ENCODE measurements around the gene IQSEC1.

Gene IQSEC1

GRCh38 chr3:13002398-13003124, 70.7 kb downstream of the IQSEC1 start:
- DNase-seq (ENCODE audit: low read depth in 2 of 2) = no peak

GRCh38 chr3:12999147-13000140, 73.8 kb downstream of the IQSEC1 start:
- DNase-seq (ENCODE audit: low read depth in 2 of 2) = no peak

- no peak for DNase-seq (ENCODE audit: low read depth in 2 of 2)
Measured at GRCh38 chr3:12998648-12999047, 74.6 kb downstream of the IQSEC1 start.

GRCh38 chr3:12997387-12997786, 75.8 kb downstream of the IQSEC1 start:
- DNase-seq (ENCODE audit: low read depth in 2 of 2) = no peak

- DNase-seq (ENCODE audit: low read depth in 2 of 2) = no peak
Measured at GRCh38 chr3:12996181-12996506, 77.1 kb downstream of the IQSEC1 start.

- DNase-seq (ENCODE audit: low read depth in 2 of 2) = no peak
Measured at GRCh38 chr3:12995389-12996180, 77.6 kb downstream of the IQSEC1 start.

GRCh38 chr3:12994607-12995388, 78.4 kb downstream of the IQSEC1 start:
- peak; percentile 69 to 82 for DNase-seq (ENCODE audit: low read depth in 2 of 2)

- no peak for DNase-seq (ENCODE audit: low read depth in 2 of 2)
Measured at GRCh38 chr3:12994357-12994606, 78.9 kb downstream of the IQSEC1 start.

- DNase-seq (ENCODE audit: low read depth in 2 of 2) = no peak
Measured at GRCh38 chr3:12993517-12994356, 79.5 kb downstream of the IQSEC1 start.

- DNase-seq (ENCODE audit: low read depth in 2 of 2) = no peak
Measured at GRCh38 chr3:12992629-12993516, 80.4 kb downstream of the IQSEC1 start.

GRCh38 chr3:12991861-12992281, 81.4 kb downstream of the IQSEC1 start:
- DNase-seq (ENCODE audit: low read depth in 2 of 2) = no peak

GRCh38 chr3:12991481-12991837, 81.8 kb downstream of the IQSEC1 start:
- DNase-seq (ENCODE audit: low read depth in 2 of 2) = no peak

GRCh38 chr3:12990781-12991480, 82.3 kb downstream of the IQSEC1 start:
- no peak for DNase-seq (ENCODE audit: low read depth in 2 of 2)

GRCh38 chr3:12990306-12990705, 82.9 kb downstream of the IQSEC1 start:
- no peak for DNase-seq (ENCODE audit: low read depth in 2 of 2)

- DNase-seq (ENCODE audit: low read depth in 2 of 2) = no peak
Measured at GRCh38 chr3:12988728-12989454, 84.3 kb downstream of the IQSEC1 start.

GRCh38 chr3:12987602-12988001, 85.6 kb downstream of the IQSEC1 start:
- no peak for DNase-seq (ENCODE audit: low read depth in 2 of 2)

- no peak for DNase-seq (ENCODE audit: low read depth in 2 of 2)
Measured at GRCh38 chr3:12986986-12987385, 86.2 kb downstream of the IQSEC1 start.

GRCh38 chr3:12986521-12986920, 86.7 kb downstream of the IQSEC1 start:
- no peak for DNase-seq (ENCODE audit: low read depth in 2 of 2)

Measured in stimulated activated CD4-positive, alpha-beta T cell treated with anti-CD3 and anti-CD28 coated beads, Interleukin-1b, Interleukin-23, amount 100 ng/mL, for 1 hour (primary cell).